Ramos (cell line): ENCODE results near the gene GH1.

Source experiments
- in situ Hi-C: fragments of 300-500 bp; cut with MboI; formaldehyde crosslinking; loops from one replicate; pipeline ENCODE4 v1.14.3; 2022; ENCODE audit warnings: low sequenced_read_pairs; ENCODE audit not compliant: unreplicated experiment

Gene GH1

GRCh38 chr17:63945784-63946439 is 27.3 kb upstream of the GH1 start:
- in situ Hi-C loops, result loop anchor here (25.0 kb wide), 1 partner anchor 1041 kb away; no protein-coding TSS in a partner anchor

GRCh38 chr17:63944736-63945499 is 26.3 kb upstream of the GH1 start:
- in situ Hi-C loops, result loop anchor here (25.0 kb wide), 1 partner anchor 1042 kb away; no protein-coding TSS in a partner anchor

GRCh38 chr17:63943745-63944144 is 25.1 kb upstream of the GH1 start:
- in situ Hi-C loops, result loop anchor here (25.0 kb wide), 1 partner anchor 1044 kb away; no protein-coding TSS in a partner anchor

- in situ Hi-C loops, result loop anchor here (25.0 kb wide), 1 partner anchor 1045 kb away; no protein-coding TSS in a partner anchor
These were observed 23.8 kb upstream of the GH1 start for GRCh38 chr17:63942309-63942985.

- in situ Hi-C loops, result loop anchor here (25.0 kb wide), 1 partner anchor 1046 kb away; no protein-coding TSS in a partner anchor
These were observed 23.1 kb upstream of the GH1 start for GRCh38 chr17:63941751-63942150.

GRCh38 chr17:63941162-63941561 is 22.5 kb upstream of the GH1 start:
- in situ Hi-C loops, result loop anchor here (25.0 kb wide), 1 partner anchor 1046 kb away; no protein-coding TSS in a partner anchor

- in situ Hi-C loops, result loop anchor here (25.0 kb wide), 1 partner anchor 1047 kb away; no protein-coding TSS in a partner anchor
These were observed 21.9 kb upstream of the GH1 start for GRCh38 chr17:63940584-63940983.

GRCh38 chr17:63939884-63940283 is 21.2 kb upstream of the GH1 start:
- in situ Hi-C loops, result loop anchor here (25.0 kb wide), 1 partner anchor 1047 kb away; no protein-coding TSS in a partner anchor

- in situ Hi-C loops, result loop anchor here (25.0 kb wide), 1 partner anchor 1048 kb away; no protein-coding TSS in a partner anchor
These were observed 20.8 kb upstream of the GH1 start for GRCh38 chr17:63939401-63939800.

GRCh38 chr17:63937920-63938319 is 19.3 kb upstream of the GH1 start:
- in situ Hi-C loops, result loop anchor here (25.0 kb wide), 1 partner anchor 1049 kb away; no protein-coding TSS in a partner anchor

- in situ Hi-C loops, result loop anchor here (25.0 kb wide), 1 partner anchor 1050 kb away; no protein-coding TSS in a partner anchor
These were observed 18.7 kb upstream of the GH1 start for GRCh38 chr17:63937319-63937718.

GRCh38 chr17:63934183-63935112 is 15.8 kb upstream of the GH1 start:
- in situ Hi-C loops, result loop anchor here (25.0 kb wide), 1 partner anchor 1053 kb away; no protein-coding TSS in a partner anchor

GRCh38 chr17:63933598-63933997 is 15.0 kb upstream of the GH1 start:
- in situ Hi-C loops, result loop anchor here (25.0 kb wide), 1 partner anchor 1054 kb away; no protein-coding TSS in a partner anchor

GRCh38 chr17:63932721-63933120 is 14.1 kb upstream of the GH1 start:
- in situ Hi-C loops, result loop anchor here (25.0 kb wide), 1 partner anchor 1055 kb away; no protein-coding TSS in a partner anchor

GRCh38 chr17:63931981-63932561 is 13.4 kb upstream of the GH1 start, which contains the start of gene CD79B:
Gene CD79B (minus strand): TSS chr17:63932331. CDS start chr17:63932261, 70 bp downstream.
- in situ Hi-C loops, result loop anchor here (25.0 kb wide), 1 partner anchor 1055 kb away; no protein-coding TSS in a partner anchor

GRCh38 chr17:63930951-63931575 is 12.4 kb upstream of the GH1 start:
- in situ Hi-C loops, result loop anchor here (25.0 kb wide), 1 partner anchor 1056 kb away; no protein-coding TSS in a partner anchor

- in situ Hi-C loops, result loop anchor here (25.0 kb wide), 1 partner anchor 1057 kb away; no protein-coding TSS in a partner anchor
These were observed 11.5 kb upstream of the GH1 start for GRCh38 chr17:63929860-63930766.
